Subcutaneous abdominal adipose tissue (tissue), 5 donors: ENCODE data around the gene TGFBR3.

Source experiments
- H3K27ac ChIP-seq: one replicate; pipeline ENCODE4 v1.7.0; 2013; ENCODE audit warnings: low read depth, mild to moderate bottlenecking, inconsistent platforms, low read length, moderate library complexity
- H3K27me3 ChIP-seq, 5 donors: one replicate each; pipeline ENCODE4 v1.7.0; 2013; ENCODE audit warnings: low read length in 5 of 5, inconsistent platforms in 1 of 5; ENCODE audit not compliant: control insufficient read depth in 5 of 5, insufficient read depth in 4 of 5
- H3K36me3 ChIP-seq, 5 donors: one replicate each; pipeline ENCODE4 v1.7.0; 2013; ENCODE audit warnings: low read length in 5 of 5; ENCODE audit not compliant: control insufficient read depth in 5 of 5, insufficient read depth in 5 of 5
- H3K4me1 ChIP-seq, 5 donors: one replicate each; pipeline ENCODE4 v1.7.0; 2013; ENCODE audit warnings: low read length in 5 of 5, mild to moderate bottlenecking in 3 of 5, moderate library complexity in 1 of 5; ENCODE audit not compliant: control insufficient read depth in 5 of 5, insufficient read depth in 5 of 5
- H3K4me3 ChIP-seq, 5 donors: one replicate each; pipeline ENCODE4 v1.7.0; 2013; ENCODE audit warnings: low read length in 5 of 5, low read depth in 1 of 5
- H3K9ac ChIP-seq, 5 donors: one replicate each; pipeline ENCODE4 v1.7.0; 2013; ENCODE audit warnings: low read length in 5 of 5, mild to moderate bottlenecking in 4 of 5, moderate library complexity in 3 of 5
- H3K9me3 ChIP-seq, 5 donors: one replicate each; pipeline ENCODE4 v1.7.0; 2013; ENCODE audit warnings: low read length in 5 of 5; ENCODE audit not compliant: control insufficient read depth in 5 of 5
- donor health status: healthy.
- donor health status: healthy.
- donor health status: healthy.
- donor health status: healthy.
- donor health status: healthy.

The TGFBR3 gene

GRCh38 chr1:91872000-91872399 lies 14.0 kb downstream of the TGFBR3 start:
- H3K9me3 ChIP-seq, result no peaks in the 10 kb centered on the region
- H3K4me1 ChIP-seq, result peaks cover 8 to 63% (median 41%) of the 10 kb centered on the region in 5 donors
- H3K9ac ChIP-seq, result peak overlapping the region in 1 of 5 donors; percentile 33
- H3K36me3 ChIP-seq, result no peaks in the 10 kb centered on the region
- no peaks in the 10 kb centered on the region for H3K27me3 ChIP-seq
- peak overlapping the region; percentile 76 for H3K27ac ChIP-seq
- no peak overlapping the region for H3K4me3 ChIP-seq

DNA sequence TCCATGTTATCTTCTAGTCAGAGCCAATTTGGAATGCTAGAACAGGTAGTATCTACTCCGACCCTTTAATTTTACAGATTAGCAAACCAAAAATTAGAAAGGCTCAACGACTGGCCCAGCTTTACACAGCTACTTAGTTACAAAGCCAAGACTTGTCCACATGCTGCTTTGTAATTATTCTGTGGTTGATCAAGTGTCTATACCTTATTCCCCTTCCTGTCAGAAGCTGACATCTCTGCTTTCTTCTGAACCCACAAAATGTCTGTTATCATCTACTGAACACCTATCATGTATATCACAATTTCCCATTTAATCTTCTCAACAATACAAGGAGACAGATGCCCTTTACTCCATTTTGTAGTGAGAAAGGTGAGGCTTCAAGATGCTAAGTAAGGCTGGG lies 15.6 kb downstream of the TGFBR3 start:
- H3K4me1 ChIP-seq, result peaks cover 4 to 57% (median 37%) of the 10 kb centered on the region in 5 donors
- H3K27me3 ChIP-seq, result no peaks in the 10 kb centered on the region
- H3K27ac ChIP-seq, result peak overlapping the region; percentile 76
- H3K9ac ChIP-seq, result no peak overlapping the region
- H3K4me3 ChIP-seq, result no peak overlapping the region
- H3K36me3 ChIP-seq, result no peaks in the 10 kb centered on the region
- H3K9me3 ChIP-seq, result no peaks in the 10 kb centered on the region

GRCh38 chr1:91866425-91866824 lies 19.5 kb downstream of the TGFBR3 start:
- H3K4me1 ChIP-seq, result peaks cover 2 to 51% (median 31%) of the 10 kb centered on the region in 5 donors
- peaks cover 0 to under 1% (median 0%) of the 10 kb centered on the region in 5 donors for H3K36me3 ChIP-seq

DNA sequence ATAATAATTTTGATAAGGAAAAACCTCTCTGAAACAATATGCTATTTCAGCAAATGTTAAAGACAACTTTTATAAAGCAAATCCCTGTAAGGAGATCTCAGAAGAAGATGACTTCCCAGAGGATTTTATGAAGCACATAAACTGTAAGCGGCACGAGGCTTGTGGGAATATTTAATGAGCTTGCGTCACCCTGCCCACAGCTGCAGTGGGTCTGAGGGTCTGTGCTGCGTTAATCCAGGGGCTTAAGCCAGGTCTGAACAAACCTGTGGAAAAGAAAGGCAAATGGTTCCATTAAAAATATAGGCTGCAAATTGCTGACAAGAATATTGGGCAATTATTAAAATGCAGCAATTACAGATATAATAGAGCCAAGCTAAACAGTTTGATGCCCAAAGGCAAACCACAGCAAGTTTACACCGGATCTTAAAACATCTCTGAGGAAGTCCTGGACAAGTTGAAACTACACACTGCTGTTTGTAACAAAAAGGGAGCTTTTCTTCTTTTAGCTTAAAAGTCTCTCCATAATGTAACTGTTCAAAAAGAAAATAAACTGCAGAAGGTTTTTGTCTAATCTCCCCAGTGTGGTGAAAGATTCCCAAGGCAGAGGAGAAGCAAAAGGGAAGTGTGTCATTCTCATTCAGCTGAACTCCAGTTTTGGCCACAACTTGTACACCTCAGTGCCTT lies 21.8 kb downstream of the TGFBR3 start:
- no peak overlapping the region for H3K4me3 ChIP-seq
- peak overlapping the region in 1 of 5 donors; percentile 56 for H3K9ac ChIP-seq
- no peaks in the 10 kb centered on the region for H3K27me3 ChIP-seq
- peaks cover 2 to 34% (median 25%) of the 10 kb centered on the region in 5 donors for H3K4me1 ChIP-seq
- peak overlapping the region; percentile 84 for H3K27ac ChIP-seq
- H3K9me3 ChIP-seq, result no peaks in the 10 kb centered on the region
- peaks cover 4 to 17% (median 8%) of the 10 kb centered on the region in 5 donors for H3K36me3 ChIP-seq

More at GRCh38 chr1:91866425-91866824, 19.5 kb downstream of the TGFBR3 start:
- H3K4me3 ChIP-seq, result no peak overlapping the region
- H3K27ac ChIP-seq, result peak overlapping the region; percentile 66
- no peaks in the 10 kb centered on the region for H3K27me3 ChIP-seq
- no peaks in the 10 kb centered on the region for H3K9me3 ChIP-seq
- no peak overlapping the region for H3K9ac ChIP-seq

GRCh38 chr1:91863498-91863897 lies 22.5 kb downstream of the TGFBR3 start:
- Histone ChIP-seq H3K27ac (peak overlapping the region; percentile 84), H3K36me3 (peaks cover 7 to 19% (median 10%) of the 10 kb centered on the region in 5 donors), H3K4me3 (no peak overlapping the region), H3K9me3 (no peaks in the 10 kb centered on the region), H3K4me1 (peaks cover 2 to 34% (median 25%) of the 10 kb centered on the region in 5 donors), H3K9ac (peak overlapping the region in 1 of 5 donors; percentile 56), H3K27me3 (no peaks in the 10 kb centered on the region)

DNA sequence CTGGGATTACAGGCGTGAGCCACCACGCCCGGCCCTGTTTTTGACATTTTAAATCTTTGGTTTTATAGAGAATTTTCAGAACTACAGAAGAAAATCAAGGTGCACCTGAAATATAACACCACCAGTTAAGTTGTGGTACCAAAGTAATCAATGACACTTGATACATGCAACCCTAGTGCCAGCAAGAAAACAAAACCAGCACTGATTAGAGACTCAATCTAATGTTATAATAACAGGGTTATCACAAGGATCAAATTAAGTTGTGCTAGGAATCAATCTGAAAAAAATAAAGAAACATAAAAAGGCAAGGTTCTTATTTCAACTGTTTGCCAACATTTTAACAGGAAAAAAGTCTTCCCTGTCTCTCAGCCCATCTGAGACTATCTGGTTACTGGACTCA lies 23.8 kb downstream of the TGFBR3 start:
- H3K27ac ChIP-seq, result peak overlapping the region; percentile 84

GRCh38 chr1:91857557-91858239 lies 28.3 kb downstream of the TGFBR3 start:
- Histone ChIP-seq H3K4me1 (peaks cover 0 to 11% (median 2%) of the 10 kb centered on the region in 5 donors), H3K4me3 (no peak overlapping the region), H3K9ac (no peak overlapping the region), H3K27ac (no peak overlapping the region), H3K9me3 (no peaks in the 10 kb centered on the region), H3K36me3 (peaks cover 7 to 32% (median 10%) of the 10 kb centered on the region in 5 donors), H3K27me3 (no peaks in the 10 kb centered on the region)

More for the DNA sequence above, 23.8 kb downstream of the TGFBR3 start:
- Histone ChIP-seq H3K36me3 (peaks cover 7 to 19% (median 10%) of the 10 kb centered on the region in 5 donors), H3K4me1 (peaks cover 2 to 30% (median 22%) of the 10 kb centered on the region in 5 donors), H3K9ac (no peak overlapping the region), H3K27me3 (no peaks in the 10 kb centered on the region), H3K9me3 (no peaks in the 10 kb centered on the region), H3K4me3 (no peak overlapping the region)

- Histone ChIP-seq H3K27me3 (no peaks in the 10 kb centered on the region), H3K9me3 (no peaks in the 10 kb centered on the region), H3K4me3 (no peak overlapping the region), H3K36me3 (peaks cover 7 to 35% (median 13%) of the 10 kb centered on the region in 5 donors), H3K4me1 (peaks cover 0 to 8% (median 0%) of the 10 kb centered on the region in 5 donors), H3K27ac (no peak overlapping the region), H3K9ac (no peak overlapping the region)
Observed at GRCh38 chr1:91856996-91857395, 29.0 kb downstream of the TGFBR3 start.

- Histone ChIP-seq H3K27me3 (no peaks in the 10 kb centered on the region), H3K9ac (no peak overlapping the region), H3K36me3 (peaks cover 2 to 26% (median 6%) of the 10 kb centered on the region in 5 donors), H3K9me3 (no peaks in the 10 kb centered on the region), H3K4me1 (peaks cover 0 to 26% (median 17%) of the 10 kb centered on the region in 5 donors), H3K27ac (no peak overlapping the region), H3K4me3 (no peak overlapping the region)
Observed at GRCh38 chr1:91854852-91855534, 31.0 kb downstream of the TGFBR3 start.
